HG02798 (cell line): ENCODE data around the gene EML1.
"Not testable (repeated sequence)": the region's sequence is repeated elsewhere in the genome, so short reads cannot be mapped to it uniquely, and the experiment has no call there.

ENCODE experiments used
- ATAC-seq: cut with Tn5 transposase; IDR thresholded peaks from one replicate; pipeline ENCODE4 v1.9.1; 2021; ENCODE audit warnings: mild to moderate bottlenecking; ENCODE audit not compliant: unreplicated experiment, poor library complexity

EML1 gene

GRCh38 chr14:99949011-99949732 lies 156.0 kb downstream of the EML1 start:
- not testable (repeated sequence) for ATAC-seq

- no peak for ATAC-seq
These were observed 157.0 kb downstream of the EML1 start for GRCh38 chr14:99950181-99950580.

GRCh38 chr14:99951085-99951484 lies 157.9 kb downstream of the EML1 start:
- no peak for ATAC-seq

- no peak for ATAC-seq
These were observed 158.8 kb downstream of the EML1 start for GRCh38 chr14:99952039-99952438.

GRCh38 chr14:99952453-99952852 lies 159.2 kb downstream of the EML1 start:
- no peak for ATAC-seq

GRCh38 chr14:99955826-99956455 lies 162.7 kb downstream of the EML1 start:
- no peak for ATAC-seq

- no peak for ATAC-seq
These were observed 165.2 kb downstream of the EML1 start for GRCh38 chr14:99958380-99958779.

GRCh38 chr14:99961826-99962518 lies 168.8 kb downstream of the EML1 start:
- no peak for ATAC-seq

GRCh38 chr14:99964979-99965378 lies 171.8 kb downstream of the EML1 start:
- ATAC-seq, result no peak

- no peak for ATAC-seq
These were observed 173.0 kb downstream of the EML1 start for GRCh38 chr14:99966037-99966835.

- ATAC-seq, result no peak
These were observed 173.7 kb downstream of the EML1 start for GRCh38 chr14:99966912-99967311.

- ATAC-seq, result no peak
These were observed 175.1 kb downstream of the EML1 start for GRCh38 chr14:99968191-99968920.

GRCh38 chr14:99968941-99969340 lies 175.7 kb downstream of the EML1 start:
- no peak for ATAC-seq

- ATAC-seq, result no peak
These were observed 176.6 kb downstream of the EML1 start for GRCh38 chr14:99969673-99970322.

GRCh38 chr14:99971087-99971940 lies 178.1 kb downstream of the EML1 start:
- peak; percentile 66 for ATAC-seq

- peak; percentile 27 for ATAC-seq
These were observed 178.9 kb downstream of the EML1 start for GRCh38 chr14:99971941-99972747.

GRCh38 chr14:99972748-99973466 lies 179.7 kb downstream of the EML1 start:
- ATAC-seq, result no peak
